Measurements from ENCODE around the gene DPH2.

The DPH2 gene

GRCh38 chr1:43945674-43946235 lies 24.1 kb upstream of the DPH2 start:
- DNase-seq (ENCODE audit: low read depth) = no peak

GRCh38 chr1:43946236-43947060 lies 23.4 kb upstream of the DPH2 start, which contains the start of gene IPO13:
IPO13 (plus strand) TSS chr1:43946950; CDS start chr1:43947601, 651 bp downstream.
- peak; percentile 93 for DNase-seq (ENCODE audit: low read depth)

DNA sequence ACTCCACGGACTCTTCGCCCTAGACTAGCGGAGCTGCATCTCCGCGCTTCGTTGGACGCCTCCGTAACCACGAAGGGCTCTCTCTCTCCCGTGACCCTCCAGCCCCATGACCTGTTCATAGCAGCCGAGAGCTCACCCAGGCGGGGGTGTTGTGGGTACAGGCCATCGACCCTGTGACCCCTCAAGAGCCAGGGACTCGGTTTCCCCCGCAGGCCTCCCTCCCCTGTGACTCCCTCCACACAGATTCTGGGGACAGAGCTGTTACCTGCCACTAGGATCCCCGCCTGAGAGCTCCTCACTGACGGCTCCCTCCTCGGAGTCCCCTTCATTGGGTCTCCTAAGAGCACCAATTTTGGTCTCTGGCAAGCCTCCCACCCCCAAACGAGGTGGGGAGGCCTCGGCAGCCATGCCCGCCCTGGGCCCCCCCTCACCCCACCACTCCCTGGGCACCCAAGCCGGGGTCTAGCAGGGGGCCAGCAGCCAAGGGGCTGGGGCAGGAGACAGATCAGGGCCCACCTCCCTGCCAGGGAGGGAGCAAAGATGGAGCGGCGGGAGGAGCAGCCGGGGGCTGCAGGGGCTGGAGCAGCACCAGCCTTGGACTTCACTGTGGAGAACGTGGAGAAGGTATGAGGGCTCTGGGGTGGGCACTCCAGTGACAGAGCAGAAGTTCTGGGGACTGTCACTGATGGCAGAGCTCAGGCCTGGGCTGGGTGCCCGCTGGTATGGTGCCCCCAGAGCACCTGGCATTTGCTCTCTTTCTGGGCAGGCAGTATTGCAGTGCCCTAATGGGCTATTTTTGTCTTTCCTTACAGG lies 22.5 kb upstream of the DPH2 start:
- DNase-seq (ENCODE audit: low read depth) = no peak

DNA sequence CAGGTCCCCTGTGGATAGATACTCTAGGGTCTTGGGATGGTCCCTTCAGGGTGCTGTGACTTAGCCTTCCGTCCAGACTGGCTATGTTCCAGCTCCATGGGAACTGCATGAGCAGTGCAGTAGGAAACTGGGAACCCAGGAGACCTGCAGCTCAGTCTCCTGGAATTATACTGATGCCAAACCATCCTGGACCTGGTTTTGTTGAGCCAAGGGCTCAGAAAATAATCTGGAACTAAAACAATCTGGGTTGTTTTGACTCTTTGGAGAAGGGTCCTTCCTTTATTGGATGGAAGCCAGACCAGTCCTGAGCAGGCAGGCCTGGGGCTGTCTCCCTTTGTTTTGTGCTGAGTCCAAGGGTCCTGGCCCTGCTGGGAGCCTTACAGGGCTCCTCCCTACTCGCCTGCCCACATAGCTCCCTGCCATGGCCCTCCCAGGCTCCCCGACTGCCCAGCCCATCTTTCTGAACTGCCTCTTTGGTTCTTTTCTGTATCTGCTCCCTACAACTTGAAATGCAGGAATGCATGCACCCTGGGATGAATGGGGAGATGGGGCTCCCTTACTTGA lies 21.9 kb upstream of the DPH2 start:
- DNase-seq (ENCODE audit: low read depth) = peak; percentile 31

DNA sequence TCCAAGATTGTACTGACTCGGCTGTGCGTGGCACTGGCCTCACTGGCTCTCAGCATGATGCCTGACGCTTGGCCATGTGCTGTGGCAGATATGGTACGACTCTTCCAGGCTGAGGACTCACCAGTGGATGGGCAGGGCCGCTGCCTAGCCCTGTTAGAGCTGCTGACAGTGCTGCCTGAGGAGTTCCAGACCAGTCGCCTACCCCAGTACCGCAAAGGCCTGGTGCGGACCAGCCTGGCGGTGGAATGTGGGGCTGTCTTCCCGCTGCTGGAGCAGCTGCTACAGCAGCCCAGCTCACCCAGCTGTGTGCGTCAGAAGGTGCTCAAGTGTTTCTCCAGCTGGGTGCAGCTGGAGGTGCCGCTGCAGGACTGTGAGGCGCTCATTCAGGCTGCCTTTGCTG lies 20.1 kb upstream of the DPH2 start:
- no peak for DNase-seq (ENCODE audit: low read depth)

DNA sequence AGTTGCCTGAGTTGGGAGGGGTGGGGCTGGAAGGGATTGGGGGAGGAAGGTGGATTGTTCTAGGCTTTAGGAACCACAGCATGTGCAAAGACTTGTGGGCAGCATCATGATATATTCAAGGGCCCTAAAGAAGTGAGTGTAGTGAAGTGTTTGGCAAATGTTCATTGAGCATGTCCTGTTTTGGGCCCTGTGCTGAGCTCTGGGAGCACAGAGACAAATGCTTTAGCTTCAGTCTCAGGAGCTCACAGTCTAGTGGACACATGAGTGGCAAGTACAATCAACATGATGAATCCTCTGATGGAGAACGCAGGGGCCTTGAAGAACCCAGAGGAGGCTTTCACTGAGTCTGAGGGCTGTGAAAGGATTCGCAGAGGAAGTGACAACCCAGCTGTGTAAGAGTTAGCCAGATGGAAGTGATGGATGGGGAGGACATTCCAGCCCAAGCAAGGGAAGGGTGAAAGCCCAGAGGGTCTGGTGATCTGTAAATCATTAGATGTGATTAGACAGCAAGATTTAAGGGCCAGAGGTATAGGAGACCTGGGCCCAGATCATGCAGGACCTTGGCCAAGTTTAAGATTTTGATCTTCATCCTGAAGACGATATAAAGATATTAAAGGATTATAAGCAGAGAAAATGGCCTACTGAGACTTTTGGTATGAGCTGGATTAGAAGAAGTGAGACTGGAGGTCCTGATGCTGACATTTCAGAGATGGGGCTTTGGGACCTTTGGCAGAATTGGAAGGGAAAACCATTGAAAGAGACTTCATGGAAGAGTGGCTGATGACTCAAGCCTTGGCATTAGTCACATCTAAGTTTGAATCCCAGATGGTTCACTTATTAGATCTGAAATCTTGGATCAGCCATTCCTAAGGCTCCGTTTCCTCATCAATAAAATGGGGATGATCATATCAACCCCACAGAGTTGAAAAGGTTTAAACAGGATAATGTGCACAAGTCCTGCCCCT lies 18.5 kb upstream of the DPH2 start:
- DNase-seq (ENCODE audit: low read depth) = no peak

DNA sequence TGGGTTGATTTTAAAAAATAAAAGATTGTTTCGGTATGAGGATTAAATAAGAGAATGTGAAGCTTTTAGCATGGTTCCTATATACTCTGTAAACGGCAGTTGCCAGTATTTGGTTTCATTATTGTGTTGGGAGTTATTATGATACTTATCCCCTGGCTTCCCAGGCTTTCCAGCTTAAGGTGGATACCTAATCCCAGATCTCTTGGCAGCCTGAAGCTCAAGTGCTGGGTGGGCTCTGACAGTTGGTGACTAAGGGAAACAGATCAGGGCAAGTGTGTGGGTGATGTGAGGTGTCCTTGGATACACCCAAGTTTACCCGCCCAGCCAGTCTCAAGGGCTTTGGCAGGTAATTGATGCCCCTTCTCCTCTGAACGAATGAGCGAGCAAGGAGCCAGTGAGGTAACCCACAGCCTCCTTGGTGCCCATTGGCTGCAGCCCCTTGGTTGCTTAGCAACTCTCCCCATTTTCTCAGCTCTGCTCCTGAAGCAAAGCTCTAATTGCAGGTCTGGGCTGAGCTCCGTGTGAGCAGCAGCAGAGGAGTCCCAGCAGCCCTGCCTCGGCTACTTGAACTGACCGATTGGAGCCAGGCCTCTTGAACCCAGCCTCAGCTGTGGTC lies 17.0 kb upstream of the DPH2 start:
- DNase-seq (ENCODE audit: low read depth) = no peak

DNA sequence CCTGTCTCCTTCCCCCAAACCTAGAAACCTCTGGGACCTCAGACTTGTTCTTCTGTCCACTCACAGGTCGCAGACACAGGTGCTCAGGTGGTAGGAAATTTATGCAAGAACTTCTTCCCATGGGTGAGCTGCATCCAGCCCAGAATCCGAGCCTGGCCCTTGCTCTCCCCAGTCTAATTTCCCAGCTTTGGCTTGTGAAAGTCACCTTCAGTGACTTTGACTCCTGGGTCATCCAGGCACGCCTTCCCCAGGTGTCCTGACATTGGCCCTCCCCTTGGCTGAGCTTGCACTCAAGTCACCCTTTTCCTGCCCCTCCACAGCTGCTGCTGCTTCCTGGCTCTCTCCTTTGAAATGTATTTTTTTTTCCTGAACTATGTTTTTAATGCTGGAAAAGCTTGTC lies 16.4 kb upstream of the DPH2 start:
- no peak for DNase-seq (ENCODE audit: low read depth)

DNA sequence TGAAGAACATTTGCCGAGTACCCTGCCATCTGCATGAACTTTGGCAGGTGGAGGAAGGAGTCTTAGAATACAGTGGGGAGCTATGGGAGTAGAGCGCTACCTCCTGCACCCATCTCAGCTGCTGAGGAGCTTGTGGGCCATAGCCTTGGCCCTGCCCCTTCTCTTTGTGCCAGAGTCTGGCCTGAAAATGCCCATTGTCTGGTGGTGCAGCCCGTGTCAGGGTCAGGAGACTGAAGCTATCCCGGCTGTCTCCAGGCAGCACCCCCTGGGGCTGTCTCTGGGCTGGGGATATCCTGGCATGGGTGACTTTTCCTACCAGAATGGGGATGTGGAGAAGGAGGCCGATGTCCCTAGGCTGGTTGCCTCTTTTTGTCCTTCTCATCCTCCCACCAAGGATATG lies 15.8 kb upstream of the DPH2 start:
- DNase-seq (ENCODE audit: low read depth) = no peak

- no peak for DNase-seq (ENCODE audit: low read depth)
Measured at GRCh38 chr1:43956234-43956633, 13.6 kb upstream of the DPH2 start.

DNA sequence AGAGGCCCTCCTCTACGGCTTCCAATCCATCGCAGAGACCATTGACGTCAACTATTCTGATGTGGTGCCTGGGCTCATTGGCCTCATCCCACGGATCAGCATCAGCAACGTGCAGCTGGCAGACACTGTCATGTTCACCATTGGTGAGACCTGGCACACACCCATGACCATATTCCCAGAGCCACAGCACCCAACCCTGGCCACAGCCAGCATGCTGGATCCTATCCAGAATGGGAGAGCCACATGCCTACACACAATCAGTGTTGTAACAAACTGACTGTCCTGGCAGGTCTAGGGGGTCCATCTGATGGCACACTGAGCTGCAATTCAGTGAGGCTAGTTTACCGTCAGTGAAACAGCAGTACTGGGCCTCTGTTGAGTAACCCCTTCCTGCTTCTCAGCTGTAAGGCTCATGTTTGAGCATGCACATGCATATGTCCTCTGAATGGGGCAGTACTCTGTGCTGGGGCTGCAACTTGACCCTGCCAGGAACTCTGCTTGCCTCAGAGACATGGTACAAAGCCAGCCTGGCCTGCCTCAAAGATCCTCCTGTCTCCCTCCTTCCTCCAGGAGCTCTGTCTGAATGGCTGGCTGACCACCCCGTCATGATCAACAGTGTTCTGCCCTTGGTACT lies 12.3 kb upstream of the DPH2 start:
- DNase-seq (ENCODE audit: low read depth) = no peak

GRCh38 chr1:43958351-43959255 lies 11.2 kb upstream of the DPH2 start:
- no peak for DNase-seq (ENCODE audit: low read depth)

GRCh38 chr1:43960798-43961197 lies 9.0 kb upstream of the DPH2 start:
- DNase-seq (ENCODE audit: low read depth) = no peak

DNA sequence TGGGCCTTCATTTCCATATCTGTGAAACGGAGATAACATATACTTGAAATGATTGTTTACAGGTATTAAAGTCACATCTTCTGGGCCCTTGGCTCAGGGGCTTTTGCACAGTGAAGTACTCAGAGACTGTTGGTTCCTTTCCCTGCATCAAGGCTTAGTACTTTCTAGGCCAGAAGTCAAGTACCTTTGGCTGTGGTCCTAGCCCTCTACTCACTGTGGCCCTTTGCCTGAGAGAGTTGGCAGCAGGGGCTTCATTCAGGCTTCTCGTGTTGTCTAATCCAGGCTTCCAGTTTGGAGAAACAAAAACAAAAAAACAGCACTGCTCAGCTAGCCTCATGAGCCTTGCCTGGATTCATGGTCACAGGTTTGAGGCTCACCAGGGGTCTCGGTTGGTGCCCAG lies 8.1 kb upstream of the DPH2 start:
- no peak for DNase-seq (ENCODE audit: low read depth)

DNA sequence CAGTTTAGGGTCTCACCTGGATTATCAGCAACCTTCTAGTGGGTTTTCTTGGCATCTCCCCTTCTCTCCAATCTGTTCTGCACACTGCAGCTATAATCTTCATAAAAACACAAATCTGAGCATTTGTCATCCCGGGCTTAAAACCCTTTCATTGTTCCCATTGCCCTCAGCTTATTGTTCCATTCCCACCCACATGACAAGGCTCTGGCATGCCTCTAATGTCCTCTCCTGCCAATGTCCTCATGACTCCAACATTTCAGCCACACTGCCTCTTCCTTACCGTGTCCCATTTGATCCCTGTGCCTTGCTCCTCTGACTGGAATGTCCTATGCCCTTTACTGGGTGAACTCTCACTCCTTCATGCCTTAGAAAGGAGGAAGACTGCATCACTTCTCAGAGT lies 7.5 kb upstream of the DPH2 start:
- no peak for DNase-seq (ENCODE audit: low read depth)

- no peak for DNase-seq (ENCODE audit: low read depth)
Measured at GRCh38 chr1:43963006-43963405, 6.8 kb upstream of the DPH2 start.

DNA sequence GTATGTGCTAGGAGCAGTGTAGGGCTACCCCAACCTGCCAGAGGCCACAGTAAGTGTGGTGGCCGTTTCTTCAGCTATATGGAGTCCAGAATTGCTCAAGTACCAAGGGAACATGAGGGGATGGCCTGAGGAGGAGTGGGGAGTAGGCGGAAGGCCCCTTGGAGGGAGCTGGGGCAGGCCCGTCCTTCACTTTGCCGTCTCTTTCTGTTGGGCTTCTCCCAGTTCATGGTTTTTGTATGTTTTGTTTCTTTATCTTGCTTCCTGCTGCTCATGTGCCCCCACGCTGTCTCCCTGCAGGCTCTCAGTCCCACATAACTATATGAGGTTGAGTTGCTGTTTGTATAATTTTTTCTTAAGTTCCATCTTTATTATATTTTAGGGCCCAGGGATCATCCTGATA lies 5.9 kb upstream of the DPH2 start:
- no peak for DNase-seq (ENCODE audit: low read depth)

- DNase-seq (ENCODE audit: low read depth) = no peak
Measured at GRCh38 chr1:43965316-43965715, 4.5 kb upstream of the DPH2 start.

- peak; percentile 52 for DNase-seq (ENCODE audit: low read depth)
Measured at GRCh38 chr1:43968348-43968948, 1.4 kb upstream of the DPH2 start.

Data from EH (cell line).